BE2C (cell line): ENCODE measurements around the gene RRP1B.

Experiments
- DNase-seq: peaks from one replicate; pipeline ENCODE4 v3.0.0-alpha.2; 2020
- H3K27me3 ChIP-seq: fragments of 250-450 bp; sonication (Bioruptor Pico); 2 replicates; pipeline ENCODE4 v1.5.1; 2020; ENCODE audit warnings: mild to moderate bottlenecking
- H3K36me3 ChIP-seq: fragments of 250-450 bp; sonication (Bioruptor Pico); 2 replicates; pipeline ENCODE4 v1.5.1; 2020; ENCODE audit warnings: mild to moderate bottlenecking
- H3K4me1 ChIP-seq: fragments of 250-450 bp; sonication (Bioruptor Pico); 2 replicates; pipeline ENCODE4 v1.5.1; 2020
- H3K4me3 ChIP-seq: 2 replicates; pipeline ENCODE4 v1.5.1; 2011; ENCODE audit warnings: low read depth, low read length
- H3K9me3 ChIP-seq: fragments of 250-450 bp; sonication (Bioruptor Pico); 2 replicates; pipeline ENCODE4 v1.5.1; 2020
- TF ChIP-seq, protein P1 (sequence below): IDR thresholded peaks from 2 replicates; pipeline ENCODE4 v1.5.1; 2012; ENCODE audit warnings: mild to moderate bottlenecking, low read depth, low read length

RRP1B gene

DNA sequence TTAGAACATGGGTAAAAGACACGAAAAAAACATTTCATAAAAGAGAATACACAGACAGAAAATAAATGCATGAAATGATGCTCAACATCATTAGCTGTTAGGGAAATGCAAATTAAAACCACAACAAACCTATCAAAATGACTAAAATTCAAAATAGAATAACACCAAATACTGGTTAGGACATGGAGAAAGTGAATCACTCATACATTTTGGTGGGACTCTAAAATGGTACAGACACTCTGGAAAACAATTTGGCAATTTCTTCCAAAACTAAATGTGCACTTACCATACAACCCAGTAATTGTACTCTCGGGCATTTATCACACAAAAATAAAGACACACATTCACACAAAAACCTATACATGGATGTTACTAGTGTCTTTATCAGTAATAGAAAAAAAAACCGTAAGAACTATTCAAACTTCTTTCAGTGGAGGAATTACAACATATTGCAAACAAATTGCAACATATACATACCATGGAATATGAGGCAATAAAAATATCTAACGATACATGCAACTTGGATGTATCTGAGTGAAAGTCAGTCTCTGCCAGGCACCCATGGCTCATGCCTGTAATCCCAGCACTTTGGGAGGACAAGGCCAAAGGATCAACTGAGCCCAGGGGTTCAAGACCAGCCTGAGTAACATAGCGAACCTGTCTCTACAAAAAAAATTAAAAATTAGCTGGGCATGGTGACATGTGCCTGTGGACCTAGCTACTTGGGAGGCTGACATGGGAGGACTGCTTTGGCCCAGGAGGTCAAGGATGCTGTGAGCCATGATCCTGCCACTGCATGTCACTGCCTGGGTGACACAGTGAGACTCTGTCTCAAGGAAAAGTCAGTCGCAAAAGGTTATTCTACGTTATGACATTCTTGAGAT, 19.6 kb upstream of the RRP1B start:
- Histone ChIP-seq H3K4me1 (no peaks in the 10 kb centered on the region), H3K9me3 (no peaks in the 10 kb centered on the region), H3K36me3 (no peaks in the 10 kb centered on the region), H3K27me3 (no peaks in the 10 kb centered on the region), H3K4me3 (no peak overlapping the region)
- TF ChIP-seq, protein P1, sequence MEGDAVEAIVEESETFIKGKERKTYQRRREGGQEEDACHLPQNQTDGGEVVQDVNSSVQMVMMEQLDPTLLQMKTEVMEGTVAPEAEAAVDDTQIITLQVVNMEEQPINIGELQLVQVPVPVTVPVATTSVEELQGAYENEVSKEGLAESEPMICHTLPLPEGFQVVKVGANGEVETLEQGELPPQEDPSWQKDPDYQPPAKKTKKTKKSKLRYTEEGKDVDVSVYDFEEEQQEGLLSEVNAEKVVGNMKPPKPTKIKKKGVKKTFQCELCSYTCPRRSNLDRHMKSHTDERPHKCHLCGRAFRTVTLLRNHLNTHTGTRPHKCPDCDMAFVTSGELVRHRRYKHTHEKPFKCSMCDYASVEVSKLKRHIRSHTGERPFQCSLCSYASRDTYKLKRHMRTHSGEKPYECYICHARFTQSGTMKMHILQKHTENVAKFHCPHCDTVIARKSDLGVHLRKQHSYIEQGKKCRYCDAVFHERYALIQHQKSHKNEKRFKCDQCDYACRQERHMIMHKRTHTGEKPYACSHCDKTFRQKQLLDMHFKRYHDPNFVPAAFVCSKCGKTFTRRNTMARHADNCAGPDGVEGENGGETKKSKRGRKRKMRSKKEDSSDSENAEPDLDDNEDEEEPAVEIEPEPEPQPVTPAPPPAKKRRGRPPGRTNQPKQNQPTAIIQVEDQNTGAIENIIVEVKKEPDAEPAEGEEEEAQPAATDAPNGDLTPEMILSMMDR, result no peak
- DNase-seq, result no peak

DNA sequence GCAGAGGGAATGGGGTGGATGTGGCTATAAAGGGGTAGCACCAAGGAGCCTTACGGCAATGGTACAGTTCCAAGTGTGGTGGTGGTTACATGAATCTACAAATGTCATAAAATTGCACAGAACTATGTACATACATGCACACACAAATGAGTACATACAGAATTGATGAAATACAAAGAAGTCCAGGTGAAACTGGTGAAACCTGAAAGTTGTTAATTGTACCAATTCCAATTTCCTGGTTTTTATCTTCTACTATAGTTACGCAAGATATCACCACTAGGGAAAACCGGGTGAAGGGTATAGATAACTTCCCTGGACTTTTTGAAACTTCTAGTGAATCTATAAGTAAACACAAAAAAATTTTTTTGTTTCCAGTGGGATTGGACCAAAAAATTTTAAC, 19.0 kb upstream of the RRP1B start:
- Histone ChIP-seq H3K36me3 (no peaks in the 10 kb centered on the region), H3K27me3 (no peaks in the 10 kb centered on the region), H3K9me3 (no peaks in the 10 kb centered on the region), H3K4me1 (no peaks in the 10 kb centered on the region), H3K4me3 (no peak overlapping the region)
- TF ChIP-seq, protein P1, result no peak; the same call in 1 of the 2 replicates
- no peak for DNase-seq

DNA sequence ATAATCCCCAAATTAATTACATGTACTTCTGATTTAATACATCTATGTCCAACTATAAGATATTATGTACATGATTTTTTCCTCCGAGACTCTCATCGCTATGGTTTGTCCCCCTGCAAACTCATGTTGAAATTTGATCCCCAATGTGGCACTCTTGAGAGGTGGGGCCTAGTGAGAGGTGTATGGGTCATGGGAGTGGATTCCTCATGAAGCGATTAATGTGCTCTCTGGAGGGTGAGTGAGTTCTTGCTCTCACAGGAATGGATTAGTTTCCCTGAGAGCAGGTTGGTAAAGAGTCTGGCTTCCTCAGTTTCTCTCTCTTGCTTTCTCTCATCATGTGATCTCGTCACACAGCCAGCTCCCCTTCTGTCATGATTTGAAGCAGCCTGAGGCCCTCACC, 16.2 kb upstream of the RRP1B start:
- TF ChIP-seq, protein P1, result no peak
- DNase-seq, result no peak
- no peaks in the 10 kb centered on the region for H3K36me3 ChIP-seq
- H3K4me3 ChIP-seq, result no peak overlapping the region
- no peaks in the 10 kb centered on the region for H3K27me3 ChIP-seq
- H3K4me1 ChIP-seq, result no peaks in the 10 kb centered on the region
- H3K9me3 ChIP-seq, result no peaks in the 10 kb centered on the region

DNA sequence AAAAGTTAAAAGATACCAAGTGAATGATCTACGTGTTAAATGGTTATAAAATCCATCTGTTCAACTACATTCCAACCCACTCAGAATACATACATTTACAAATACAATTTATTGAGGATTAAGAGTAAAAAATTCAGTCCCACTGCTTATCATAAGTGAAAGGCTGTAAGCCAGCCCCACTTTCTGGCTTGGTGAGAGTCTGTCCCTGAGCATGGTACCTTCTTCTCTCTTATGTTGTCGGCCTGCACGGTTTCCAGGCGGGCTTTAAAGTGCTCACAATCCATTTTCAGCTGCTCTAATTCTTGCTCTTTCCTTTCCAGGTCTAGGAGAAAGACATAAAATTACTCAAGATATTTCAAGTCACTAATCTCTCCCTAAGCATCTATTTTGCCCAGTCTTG, 15.3 kb upstream of the RRP1B start:
- H3K4me1 ChIP-seq, result no peaks in the 10 kb centered on the region
- no peaks in the 10 kb centered on the region for H3K9me3 ChIP-seq
- no peaks in the 10 kb centered on the region for H3K36me3 ChIP-seq
- TF ChIP-seq, protein P1, result no peak
- no peak overlapping the region for H3K4me3 ChIP-seq
- no peaks in the 10 kb centered on the region for H3K27me3 ChIP-seq
- no peak for DNase-seq

DNA sequence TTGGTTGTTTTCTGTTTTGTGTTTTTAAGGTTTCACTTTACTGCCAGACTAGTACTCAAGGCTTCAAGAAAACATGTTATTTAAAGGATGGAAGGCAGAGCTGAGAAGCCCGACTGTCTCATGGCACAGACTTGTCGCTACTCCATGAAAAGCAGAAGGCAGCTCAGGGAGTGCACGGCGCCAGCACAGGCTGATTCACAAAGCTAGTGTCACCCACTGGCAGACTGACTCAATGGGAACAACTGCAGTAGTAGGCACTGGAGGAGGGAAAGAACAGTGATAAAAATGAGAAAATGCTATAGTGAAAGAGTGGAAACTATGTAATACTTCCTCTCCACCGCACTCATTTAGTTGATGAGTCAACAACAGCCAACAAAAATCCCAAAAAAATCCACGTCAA, 14.8 kb upstream of the RRP1B start:
- no peaks in the 10 kb centered on the region for H3K9me3 ChIP-seq
- no peaks in the 10 kb centered on the region for H3K4me1 ChIP-seq
- H3K36me3 ChIP-seq, result no peaks in the 10 kb centered on the region
- TF ChIP-seq, protein P1, result no peak
- H3K27me3 ChIP-seq, result no peaks in the 10 kb centered on the region
- no peak for DNase-seq
- H3K4me3 ChIP-seq, result no peak overlapping the region

DNA sequence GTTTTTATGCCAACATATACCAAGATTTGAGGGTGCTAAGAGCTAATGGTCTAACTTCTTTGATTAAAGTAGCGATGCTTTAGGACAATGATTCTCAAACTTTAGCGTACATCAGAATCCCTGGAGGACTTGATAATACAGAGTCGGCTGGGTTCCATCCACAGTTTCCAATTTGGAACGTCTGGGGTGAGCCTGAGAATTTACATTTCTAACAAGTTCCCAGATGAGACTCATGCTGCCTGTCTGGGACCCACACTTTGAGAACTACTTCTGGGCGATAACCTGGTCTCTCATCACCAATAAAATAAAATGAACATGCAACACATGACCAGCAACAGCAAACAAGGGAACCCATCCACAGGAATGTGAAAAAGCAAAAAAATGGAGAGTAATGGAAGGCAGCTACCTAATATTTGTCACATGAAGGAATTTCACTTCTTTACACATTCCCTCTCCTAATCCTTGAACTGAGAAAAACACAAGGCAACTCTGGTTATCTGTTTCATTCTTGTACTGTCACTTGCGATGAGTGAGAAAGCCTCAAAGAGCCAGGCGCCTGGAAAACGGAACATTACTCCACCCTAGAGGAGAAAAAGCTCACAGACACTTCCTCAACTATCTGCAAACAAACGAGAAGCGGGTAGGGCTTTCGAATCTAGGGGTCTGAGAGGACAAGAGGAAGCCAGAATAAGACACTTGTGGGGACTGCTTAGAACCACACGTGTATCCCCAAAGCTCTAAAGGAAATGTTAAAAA, 14.0 kb upstream of the RRP1B start:
- Histone ChIP-seq H3K4me3 (no peak overlapping the region), H3K27me3 (no peaks in the 10 kb centered on the region), H3K9me3 (no peaks in the 10 kb centered on the region), H3K36me3 (no peaks in the 10 kb centered on the region), H3K4me1 (no peaks in the 10 kb centered on the region)
- TF ChIP-seq, protein P1, result peak; percentile 60
- DNase-seq, result peak; percentile 31
